Esophagus squamous epithelium (tissue), 4 donors: ENCODE measurements around the gene PCDHGA1.

ENCODE experiments used
- CTCF ChIP-seq, 6 experiments: fragments of 450-650 bp in 4 of 6; fragments of 200-600 bp in 2 of 6; sonication (generic) in 2 of 6; IDR thresholded peaks; one replicate each; pipeline ENCODE4 v1.5.1; 2016 to 2019; ENCODE audit warnings: antibody characterized with exemption in 6 of 6, mild to moderate bottlenecking in 4 of 6, moderate library complexity in 4 of 6
- POLR2A ChIP-seq, 4 donors: fragments of 450-650 bp; IDR thresholded peaks; one replicate each; pipeline ENCODE4 v1.6.1; 2017; ENCODE audit warnings: antibody characterized with exemption in 4 of 4, mild to moderate bottlenecking in 4 of 4, moderate library complexity in 3 of 4

DNA sequence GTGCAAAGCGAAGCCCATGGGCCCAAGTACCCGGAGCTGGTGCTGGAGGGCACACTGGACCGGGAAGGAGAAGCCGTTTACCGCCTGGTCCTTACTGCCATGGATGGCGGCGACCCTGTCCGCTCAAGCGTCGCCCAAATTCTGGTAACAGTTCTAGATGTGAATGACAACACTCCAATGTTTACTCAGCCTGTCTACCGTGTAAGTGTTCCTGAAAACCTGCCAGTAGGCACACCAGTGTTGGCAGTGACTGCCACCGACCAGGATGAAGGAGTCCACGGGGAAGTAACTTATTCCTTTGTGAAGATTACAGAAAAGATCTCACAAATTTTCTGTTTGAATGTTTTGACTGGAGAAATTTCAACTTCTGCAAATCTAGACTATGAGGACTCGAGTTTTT is 44.3 kb downstream of the PCDHGA1 start:
- no peak for TF ChIP-seq CTCF (IDR thresholded peaks at IDR 0.05)
- TF ChIP-seq POLR2A (IDR thresholded peaks at IDR 0.05) = no peak
